Measurements from ENCODE around the gene ZNF410. TPM values are rescaled to one million over a fixed set of nuclear protein-coding genes. Genes with fewer than 3 reads are reported as not detected.
A peak's percentile ranks its signal among the peaks of the same experiment; 100 is the strongest.

Gene ZNF410
- total and polyA plus RNA-seq, 2 of the 8 experiments (the other 6 are each of a cell fraction or from before 2014, with no cell fraction given): 11.2 to 18.9 TPM

- TF ChIP-seq PHF8 (conservative IDR thresholded peaks at IDR 0.05; ENCODE audit: low read depth, low read length) (peak; percentile 80), BACH1 (IDR thresholded peaks at IDR 0.05; ENCODE audit: low read length) (peak; percentile 73), NANOG (IDR thresholded peaks at IDR 0.05; ENCODE audit: insufficient read depth, low read depth, low read length, poor library complexity, severe bottlenecking) (no peak), TBP (IDR thresholded peaks at IDR 0.05; ENCODE audit: low read depth, low read length) (peak; percentile 78), SIN3A (conservative IDR thresholded peaks at IDR 0.05 in 1 of 2, IDR thresholded peaks at IDR 0.05 in 1 of 2; ENCODE audit: low read depth in 1 of 2, low read length in 2 of 2) (0 out of 4 replicates have a peak, but pooled peaks of 1 of the 2 experiments have one; percentile 15), CREB1 (IDR thresholded peaks at IDR 0.05) (peak; percentile 43; the same call in 1 of the 2 replicates), BCL11A (IDR thresholded peaks at IDR 0.05; ENCODE audit: low read depth in 2 of 2, low read length in 2 of 2) (no peak), CBX8 (IDR thresholded peaks at IDR 0.05; ENCODE audit: borderline replicate concordance, low read depth, low read length) (no peak), POLR2A (IDR thresholded peaks at IDR 0.05; ENCODE audit: control extremely low read depth in 1 of 2, low read depth in 2 of 2, low read length in 2 of 2) (peak; percentile 68 to 90), CTBP2 (IDR thresholded peaks at IDR 0.05; ENCODE audit: borderline replicate concordance, insufficient read depth, insufficient read length, low read length) (no peak), CHD1 (IDR thresholded peaks at IDR 0.05; ENCODE audit: low read depth, low read length) (no peak), CBX5 (IDR thresholded peaks at IDR 0.05; ENCODE audit: low read depth, low read length) (no peak), SAP30 (IDR thresholded peaks at IDR 0.05; ENCODE audit: insufficient read depth, insufficient replicate concordance, low read length) (peak; percentile 54), SP2 (IDR thresholded peaks at IDR 0.05; ENCODE audit: low read length) (no peak), SUZ12 (IDR thresholded peaks at IDR 0.05; ENCODE audit: low read length) (no peak), JUN (IDR thresholded peaks at IDR 0.05; ENCODE audit: low read depth, low read length) (no peak), USF2 (IDR thresholded peaks at IDR 0.05; ENCODE audit: low read length) (no peak), SIRT6 (IDR thresholded peaks at IDR 0.05; ENCODE audit: low read length) (no peak), KDM5A (IDR thresholded peaks at IDR 0.05; ENCODE audit: low read length) (no peak), SP1 (IDR thresholded peaks at IDR 0.05; ENCODE audit: low read depth, low read length) (peak; percentile 52; the same call in 1 of the 2 replicates), RAD21 (IDR thresholded peaks at IDR 0.05 in 1 of 2, conservative IDR thresholded peaks at IDR 0.05 in 1 of 2; ENCODE audit: low read depth in 2 of 2, low read length in 2 of 2) (no peak)
Measured at GRCh38 chr14:73851567-73852382, 34.9 kb upstream of the ZNF410 start, which contains the start of gene PTGR2 (continued).

Measured in H1 (cell line).